Measurements from ENCODE around the gene CLEC10A.
"Not testable (repeated sequence)": the region's sequence is repeated elsewhere in the genome, so short reads cannot be mapped to it uniquely, and the experiment has no call there.

The CLEC10A gene
- total RNA-seq, result 0 reads per million in 2 donors

- DNase-seq, result no peak
Observed at GRCh38 chr17:7079581-7080455, at the start of gene CLEC10A. CLEC10A (minus strand) TSS chr17:7080251; CDS start chr17:7078812, 1,439 bp downstream.

- no peak for DNase-seq
Observed at GRCh38 chr17:7129311-7129710, 49.3 kb upstream of the CLEC10A start.

- DNase-seq, result no peak
Observed at GRCh38 chr17:7128160-7128559, 48.1 kb upstream of the CLEC10A start.

- DNase-seq, result not testable (repeated sequence)
Observed at GRCh38 chr17:7127501-7127900, 47.5 kb upstream of the CLEC10A start.

GRCh38 chr17:7126386-7126785 lies 46.3 kb upstream of the CLEC10A start:
- DNase-seq, result not testable (repeated sequence)

GRCh38 chr17:7124923-7125322 lies 44.9 kb upstream of the CLEC10A start:
- no peak for DNase-seq

- no peak for DNase-seq
Observed at GRCh38 chr17:7123844-7124243, 43.8 kb upstream of the CLEC10A start.

GRCh38 chr17:7122381-7122780 lies 42.3 kb upstream of the CLEC10A start:
- DNase-seq, result no peak

- not testable (repeated sequence) for DNase-seq
Observed at GRCh38 chr17:7120635-7121034, 40.6 kb upstream of the CLEC10A start.

- no peak for DNase-seq
Observed at GRCh38 chr17:7120123-7120522, 40.1 kb upstream of the CLEC10A start.

- no peak for DNase-seq
Observed at GRCh38 chr17:7119314-7119713, 39.3 kb upstream of the CLEC10A start.

GRCh38 chr17:7114875-7115614 lies 35.0 kb upstream of the CLEC10A start:
- no peak for DNase-seq

- no peak for DNase-seq
Observed at GRCh38 chr17:7114241-7114874, 34.3 kb upstream of the CLEC10A start, which contains the start of gene ASGR2. ASGR2 (minus strand) TSS chr17:7114822; CDS start chr17:7114240, 582 bp downstream.

- no peak for DNase-seq
Observed at GRCh38 chr17:7113273-7114071, 33.4 kb upstream of the CLEC10A start.

- DNase-seq, result no peak
Observed at GRCh38 chr17:7112510-7113108, 32.6 kb upstream of the CLEC10A start.

GRCh38 chr17:7111784-7112509 lies 31.9 kb upstream of the CLEC10A start:
- DNase-seq, result no peak

GRCh38 chr17:7110617-7111306 lies 30.7 kb upstream of the CLEC10A start:
- DNase-seq, result no peak

GRCh38 chr17:7109461-7110322 lies 29.6 kb upstream of the CLEC10A start:
- DNase-seq, result no peak

GRCh38 chr17:7108981-7109380 lies 28.9 kb upstream of the CLEC10A start:
- DNase-seq, result no peak

- DNase-seq, result no peak
Observed at GRCh38 chr17:7108560-7108925, 28.5 kb upstream of the CLEC10A start.
